GM12873 (cell line): ENCODE data around the gene WDTC1.

Source experiments
- TF ChIP-seq, protein P1 (sequence below): IDR thresholded peaks from 2 replicates; pipeline ENCODE4 v1.5.1; 2012; ENCODE audit warnings: low read depth, mild to moderate bottlenecking, moderate library complexity, low read length, control low read depth; ENCODE audit not compliant: insufficient read depth; ENCODE audit errors: missing control alignments

WDTC1 gene

DNA sequence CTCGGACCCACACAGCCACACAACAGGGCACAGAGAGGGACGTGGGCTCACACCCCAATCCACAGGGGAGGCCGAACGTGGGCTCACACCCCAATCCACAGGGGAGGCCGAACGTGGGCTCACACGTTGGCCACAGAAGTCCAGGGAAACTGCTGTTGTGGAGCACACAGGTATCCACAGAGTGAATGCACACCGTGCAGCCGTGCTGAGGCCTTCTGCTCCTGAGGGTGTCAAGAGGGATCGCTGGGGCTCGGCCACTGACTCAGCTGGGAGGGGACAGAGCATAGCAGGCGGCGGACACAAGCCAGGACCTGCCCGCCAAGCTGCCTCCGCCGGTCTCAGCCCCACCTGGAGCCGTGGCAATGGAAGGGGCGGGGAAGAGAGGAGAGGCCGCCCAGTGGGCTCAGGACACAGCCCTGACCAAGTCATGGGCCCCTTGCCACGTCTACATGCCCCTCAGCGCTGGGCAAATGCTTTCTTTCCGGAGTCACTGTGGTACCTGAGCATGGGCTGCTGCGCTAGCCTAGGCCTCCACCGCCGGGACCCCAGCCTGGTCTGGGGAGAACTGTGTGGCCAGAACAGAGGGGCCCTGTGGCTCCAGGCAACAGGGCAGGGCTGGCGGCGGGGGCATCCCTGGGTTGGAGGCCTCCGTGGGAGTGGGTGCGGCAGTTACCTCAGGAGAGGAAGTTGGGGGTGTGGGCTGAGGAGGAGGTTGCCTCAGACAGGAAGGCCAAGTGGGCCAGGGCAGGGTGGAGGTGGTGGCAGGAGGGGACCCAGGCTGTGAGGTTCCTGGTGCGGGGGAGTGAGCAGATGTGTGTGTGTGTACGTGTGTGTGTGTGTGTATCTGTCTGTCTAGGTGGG lies 108.6 kb downstream of the WDTC1 start:
- TF ChIP-seq, protein P1, sequence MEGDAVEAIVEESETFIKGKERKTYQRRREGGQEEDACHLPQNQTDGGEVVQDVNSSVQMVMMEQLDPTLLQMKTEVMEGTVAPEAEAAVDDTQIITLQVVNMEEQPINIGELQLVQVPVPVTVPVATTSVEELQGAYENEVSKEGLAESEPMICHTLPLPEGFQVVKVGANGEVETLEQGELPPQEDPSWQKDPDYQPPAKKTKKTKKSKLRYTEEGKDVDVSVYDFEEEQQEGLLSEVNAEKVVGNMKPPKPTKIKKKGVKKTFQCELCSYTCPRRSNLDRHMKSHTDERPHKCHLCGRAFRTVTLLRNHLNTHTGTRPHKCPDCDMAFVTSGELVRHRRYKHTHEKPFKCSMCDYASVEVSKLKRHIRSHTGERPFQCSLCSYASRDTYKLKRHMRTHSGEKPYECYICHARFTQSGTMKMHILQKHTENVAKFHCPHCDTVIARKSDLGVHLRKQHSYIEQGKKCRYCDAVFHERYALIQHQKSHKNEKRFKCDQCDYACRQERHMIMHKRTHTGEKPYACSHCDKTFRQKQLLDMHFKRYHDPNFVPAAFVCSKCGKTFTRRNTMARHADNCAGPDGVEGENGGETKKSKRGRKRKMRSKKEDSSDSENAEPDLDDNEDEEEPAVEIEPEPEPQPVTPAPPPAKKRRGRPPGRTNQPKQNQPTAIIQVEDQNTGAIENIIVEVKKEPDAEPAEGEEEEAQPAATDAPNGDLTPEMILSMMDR, result no peak

DNA sequence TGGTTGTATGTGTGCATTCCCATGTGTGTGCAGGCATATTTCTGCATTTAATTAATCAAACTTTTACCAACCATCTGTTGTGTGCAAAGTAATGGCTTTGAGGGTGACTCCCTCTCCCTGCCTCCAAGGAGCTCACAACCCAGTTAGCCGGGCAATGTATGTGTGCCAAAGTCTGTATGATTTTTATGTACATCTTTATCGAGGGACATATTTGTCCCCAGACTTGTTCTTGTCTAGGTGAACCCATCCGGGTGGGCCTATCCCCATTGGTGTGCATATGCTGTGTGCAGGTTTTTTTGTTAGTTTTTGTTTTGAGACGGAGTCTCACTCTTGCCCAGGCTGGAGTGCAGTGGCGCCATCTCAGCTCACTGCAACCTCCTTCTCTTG lies 109.2 kb downstream of the WDTC1 start:
- TF ChIP-seq, protein P1, result no peak

DNA sequence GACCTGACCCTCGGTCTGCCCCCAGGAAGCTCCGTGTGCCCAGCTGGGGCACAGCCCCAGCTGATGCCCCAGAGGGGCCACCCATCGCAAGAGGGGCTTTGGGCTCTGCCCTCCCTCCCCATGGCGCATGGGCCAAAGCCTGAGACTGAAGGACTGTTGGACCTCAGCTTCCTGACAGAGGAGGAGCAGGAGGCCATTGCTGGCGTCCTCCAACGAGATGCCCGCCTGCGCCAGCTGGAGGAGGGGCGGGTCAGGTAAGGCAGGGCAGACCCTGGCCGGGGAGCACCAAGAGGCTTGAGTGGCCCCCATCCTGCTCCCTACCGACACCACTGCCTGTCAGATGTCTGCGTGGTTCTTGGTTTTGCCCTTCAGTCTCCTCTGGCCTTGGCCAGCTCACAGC lies 110.8 kb downstream of the WDTC1 start:
- TF ChIP-seq, protein P1, result no peak

DNA sequence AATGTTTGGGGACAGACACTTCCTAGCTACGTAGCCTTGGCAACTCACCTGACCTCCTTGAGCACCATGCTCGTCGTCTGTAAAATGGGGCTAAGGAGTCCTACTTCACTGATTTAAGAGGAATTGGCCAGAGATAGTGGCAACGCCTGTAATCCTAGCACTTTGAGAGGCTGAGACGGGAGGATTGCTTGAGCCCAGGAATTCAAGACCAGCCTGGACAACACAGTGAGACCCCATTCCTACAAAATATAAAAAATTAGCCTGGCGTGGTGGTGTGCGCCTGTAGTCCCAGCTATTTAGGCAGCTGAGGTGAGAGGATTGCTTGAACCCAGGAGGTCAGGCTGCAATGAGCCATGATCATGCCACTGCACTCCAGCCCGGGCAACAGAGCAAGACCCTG lies 111.9 kb downstream of the WDTC1 start:
- TF ChIP-seq, protein P1, result no peak

DNA sequence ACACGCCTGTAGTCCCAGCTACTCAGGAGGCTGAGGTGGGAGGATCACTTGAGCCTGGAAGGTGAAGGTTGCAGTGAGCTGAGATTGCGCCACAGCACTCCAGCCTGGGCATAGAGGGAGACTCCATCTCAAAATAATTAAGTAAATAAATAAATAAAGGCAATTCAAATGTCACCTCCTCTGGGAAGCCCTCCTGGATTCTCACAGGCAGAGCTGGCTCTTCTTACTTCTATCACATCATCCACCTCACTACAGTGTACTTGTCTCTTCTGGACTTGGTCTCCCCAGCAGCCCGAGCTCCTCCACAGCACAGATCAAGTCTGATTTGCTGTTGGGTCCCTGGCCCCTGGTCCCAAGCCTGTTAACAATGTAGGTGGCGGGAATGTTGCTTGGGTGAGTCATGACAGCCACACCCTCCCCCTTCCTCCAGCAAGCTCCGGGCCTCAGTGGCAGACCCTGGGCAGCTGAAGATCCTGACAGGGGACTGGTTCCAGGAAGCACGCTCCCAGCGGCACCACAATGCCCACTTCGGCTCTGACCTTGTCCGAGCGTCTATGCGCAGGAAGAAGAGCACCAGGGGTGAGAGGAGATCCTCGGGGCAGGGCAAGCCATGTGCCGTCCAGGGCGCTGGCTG lies 112.7 kb downstream of the WDTC1 start:
- TF ChIP-seq, protein P1, result no peak

DNA sequence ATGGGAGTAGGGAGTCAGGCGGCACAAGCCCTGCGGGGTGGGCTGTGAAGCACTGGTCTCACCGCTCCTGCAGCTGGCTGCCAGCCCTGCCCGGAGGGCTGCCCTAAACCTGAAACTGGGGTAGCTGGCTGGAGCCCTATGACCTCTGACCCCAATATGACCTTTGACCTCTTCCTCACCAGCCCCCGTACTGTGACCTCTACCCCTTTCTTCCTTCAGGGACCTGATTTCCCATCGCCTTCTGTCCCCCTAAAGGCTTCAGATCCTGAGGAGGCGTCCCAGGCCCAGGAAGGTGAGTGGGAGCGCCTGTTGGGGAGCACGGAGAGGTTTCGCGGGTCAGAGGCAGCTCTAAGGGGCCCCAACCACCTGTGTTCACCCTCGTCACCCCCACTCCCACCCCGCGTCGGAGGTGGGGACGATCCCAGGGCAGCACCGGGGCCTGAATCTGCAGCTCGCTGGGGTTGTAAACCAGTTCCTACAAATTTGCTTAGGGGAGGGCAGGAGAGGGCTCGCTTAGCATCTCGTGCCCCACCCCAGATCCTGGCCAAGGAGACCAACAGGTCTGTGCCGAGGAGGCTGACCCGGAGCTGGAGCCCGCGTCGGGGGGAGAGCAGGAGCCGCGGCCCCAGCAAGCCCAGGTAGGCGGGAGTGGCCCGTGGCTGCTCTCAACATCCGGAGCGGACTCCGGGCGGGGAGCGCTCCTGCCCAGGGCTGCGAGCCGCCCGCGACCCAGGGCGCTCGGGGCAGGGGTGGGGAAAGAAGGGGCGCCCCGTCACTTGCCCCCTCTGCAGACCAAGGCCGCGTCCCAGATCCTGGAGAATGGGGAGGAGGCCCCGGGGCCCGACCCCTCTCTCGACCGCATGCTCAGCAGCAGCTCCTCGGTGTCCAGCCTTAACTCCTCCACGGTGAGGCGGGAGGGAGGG lies 114.7 kb downstream of the WDTC1 start:
- TF ChIP-seq, protein P1, result no peak
